Astrocyte of the cerebellum (primary cell): ENCODE results near the gene NMNAT1.
"Not testable (repeated sequence)": the region's sequence is repeated elsewhere in the genome, so short reads cannot be mapped to it uniquely, and the experiment has no call there.

Experiments
- DNase-seq: peaks from one replicate; pipeline ENCODE4 v3.0.0-alpha.2; 2011; ENCODE audit warnings: low read depth
- H3K4me3 ChIP-seq: 2 replicates; pipeline ENCODE4 v1.5.1; 2011; ENCODE audit warnings: mild to moderate bottlenecking, low read depth, low read length, moderate library complexity
- CTCF ChIP-seq: IDR thresholded peaks from 2 replicates; pipeline ENCODE4 v1.5.1; 2012; ENCODE audit warnings: low read length, low read depth, moderate library complexity, mild to moderate bottlenecking; ENCODE audit errors: missing control alignments
- in situ Hi-C: cut with HindIII; loops from 2 replicates; pipeline ENCODE4 v1.10.0; 2017; ENCODE audit warnings: low sequenced_read_pairs

NMNAT1 gene

GRCh38 chr1:9989773-9990172, 46.5 kb downstream of the NMNAT1 start:
- DNase-seq: no peak
- TF ChIP-seq CTCF: no peak
- in situ Hi-C loops: loop anchor here (5.0 kb wide), 1 partner anchor 97 kb away; no protein-coding TSS in a partner anchor
- no peak overlapping the region for H3K4me3 ChIP-seq

GRCh38 chr1:9990944-9991343, 47.7 kb downstream of the NMNAT1 start:
- H3K4me3 ChIP-seq: no peak overlapping the region
- DNase-seq: no peak
- in situ Hi-C loops: no loop called here
- TF ChIP-seq CTCF: no peak

DNA sequence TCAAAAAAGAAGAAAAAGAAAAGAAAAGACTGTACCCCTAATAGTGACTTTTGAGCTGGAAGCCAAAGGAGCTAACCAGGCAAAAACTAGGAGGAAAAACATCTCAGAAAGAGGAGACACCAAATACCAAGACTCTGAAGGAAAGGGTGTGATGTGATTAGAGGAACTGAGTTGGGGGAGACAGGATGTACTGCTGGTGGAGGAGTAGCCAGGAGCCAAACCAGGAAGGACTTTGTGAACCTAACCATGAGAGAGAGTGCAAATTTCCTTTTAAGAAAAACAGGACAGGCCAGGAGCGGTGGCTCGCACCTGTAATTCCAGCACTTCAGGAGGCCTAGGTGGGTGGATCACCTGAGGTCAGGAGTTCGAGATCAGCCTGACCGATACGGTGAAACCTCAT, 49.6 kb downstream of the NMNAT1 start:
- H3K4me3 ChIP-seq: no peak overlapping the region
- no peak for TF ChIP-seq CTCF
- no peak for DNase-seq
- in situ Hi-C loops: no loop called here

- no peak for DNase-seq
- H3K4me3 ChIP-seq: no peak overlapping the region
- TF ChIP-seq CTCF: no peak
- in situ Hi-C loops: no loop called here
Measured at GRCh38 chr1:9993561-9994075, 50.3 kb downstream of the NMNAT1 start.

DNA sequence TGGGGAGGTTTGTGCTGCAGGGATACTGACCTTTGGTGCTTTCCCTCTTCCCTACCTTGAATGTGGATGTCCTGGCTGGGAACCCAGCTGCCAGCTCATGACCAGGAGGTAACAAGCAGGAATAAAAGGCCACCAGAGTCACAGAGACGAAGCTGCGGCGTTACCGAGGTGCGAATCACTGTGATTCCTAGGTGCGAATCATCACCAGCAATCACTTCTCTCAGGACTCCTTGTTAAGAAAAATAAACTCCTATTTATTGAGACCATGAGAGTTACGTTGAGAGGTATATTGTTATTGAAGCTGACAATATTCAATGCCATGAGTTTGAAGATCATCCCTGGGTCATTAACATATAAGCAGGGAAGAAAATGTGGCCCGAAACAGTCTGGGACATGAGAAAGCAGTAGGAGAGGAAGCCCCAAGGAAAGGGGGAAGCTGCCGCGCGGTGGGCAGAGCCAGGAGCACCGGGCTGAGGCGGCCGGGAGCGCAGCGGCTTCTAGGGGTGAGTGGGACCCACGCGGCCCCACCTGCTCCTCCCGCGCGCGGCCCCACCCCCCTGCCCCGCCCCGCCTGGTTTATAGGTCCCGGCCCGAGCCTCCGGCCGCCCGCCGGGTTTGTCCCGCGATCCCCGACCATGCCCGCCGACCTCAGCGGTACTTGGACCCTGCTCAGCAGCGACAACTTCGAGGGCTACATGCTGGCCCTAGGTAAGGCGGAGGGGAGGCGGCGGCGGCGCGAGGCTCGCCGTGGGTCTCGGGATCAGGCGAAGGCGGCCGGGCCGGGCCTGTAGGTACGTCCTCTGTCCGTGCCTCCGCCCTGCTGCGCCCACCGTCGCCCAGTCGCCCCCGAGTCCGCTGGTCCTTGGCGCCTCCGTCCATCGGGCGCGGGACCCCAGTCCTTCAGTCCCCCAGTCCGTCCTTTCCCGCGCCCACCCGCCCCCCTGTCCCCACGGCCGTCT, 53.6 kb downstream of the NMNAT1 start, which contains the start of gene RBP7:
RBP7 (plus strand) TSS at position 605 of the 959 bp plus-strand sequence; CDS start at position 636, 31 bp downstream.
- in situ Hi-C loops: no loop called here
- DNase-seq: no peak
- TF ChIP-seq CTCF: no peak
- H3K4me3 ChIP-seq: peak within 1 kb of the TSS; percentile 21

DNA sequence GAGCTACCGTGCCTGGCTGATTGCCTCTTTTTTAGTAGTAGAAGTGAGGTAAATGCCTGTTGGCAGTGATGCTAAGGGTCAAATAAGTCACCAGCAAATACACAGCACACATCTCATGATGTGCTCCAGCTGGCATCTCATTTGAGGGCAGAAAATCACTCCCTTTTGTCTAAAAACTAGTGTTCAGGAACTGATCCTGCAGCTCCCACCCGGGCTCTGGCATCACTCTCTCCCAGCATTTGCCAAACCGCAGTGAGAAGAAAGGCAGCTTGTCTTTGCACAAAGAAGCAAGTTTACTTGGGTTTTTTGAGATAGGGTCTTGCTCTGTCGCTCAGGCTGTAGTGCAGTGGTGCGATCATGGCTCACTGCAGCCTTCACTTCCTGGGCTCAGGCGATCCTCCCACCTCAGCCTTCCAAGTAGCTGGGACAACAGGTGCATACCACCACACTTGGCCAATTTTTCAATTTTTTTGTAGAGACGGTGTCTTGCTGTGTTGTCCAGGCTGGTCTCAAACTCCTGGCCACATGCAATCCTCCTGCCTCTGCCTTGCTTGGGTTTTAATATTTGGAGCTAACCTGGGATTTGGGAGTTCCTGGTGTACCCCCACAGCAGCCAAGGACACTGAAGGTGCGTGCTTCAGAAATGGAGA, 57.9 kb downstream of the NMNAT1 start:
- in situ Hi-C loops: no loop called here
- TF ChIP-seq CTCF: no peak
- DNase-seq: peak; percentile 31
- H3K4me3 ChIP-seq: no peak overlapping the region

- in situ Hi-C loops, DNase-seq, H3K4me3 ChIP-seq: not testable (repeated sequence)
Measured at GRCh38 chr1:10005248-10005647, 62.0 kb downstream of the NMNAT1 start.
